Transverse colon (tissue), 4 donors: Measurements from ENCODE around the gene CALM1.

Experiments used
- EP300 ChIP-seq: sonication (generic); formaldehyde crosslinking; IDR thresholded peaks from one replicate; pipeline ENCODE4 v1.6.1; 2017; ENCODE audit warnings: antibody characterized with exemption, low read depth
- POLR2A ChIP-seq: fragments of 450-650 bp; IDR thresholded peaks from one replicate; pipeline ENCODE4 v1.6.1; 2016; ENCODE audit warnings: antibody characterized with exemption, mild to moderate bottlenecking, moderate library complexity
- POLR2AphosphoS5 ChIP-seq, 3 donors: sonication (generic); formaldehyde crosslinking; IDR thresholded peaks; one replicate each; pipeline ENCODE4 v1.6.1; 2016; ENCODE audit warnings: antibody characterized with exemption in 3 of 3
- TF ChIP-seq, protein P1 (sequence below), 5 experiments: fragments of 200-600 bp in 3 of 5; fragments of 450-650 bp in 2 of 5; sonication (generic) in 3 of 5; IDR thresholded peaks; 1 replicate in 2 of 5; 2 replicates in 3 of 5; pipeline ENCODE4 v1.5.1; 2016 to 2017; ENCODE audit warnings: antibody characterized with exemption in 5 of 5, inconsistent platforms in 3 of 5, mild to moderate bottlenecking in 2 of 5, moderate library complexity in 1 of 5

DNA sequence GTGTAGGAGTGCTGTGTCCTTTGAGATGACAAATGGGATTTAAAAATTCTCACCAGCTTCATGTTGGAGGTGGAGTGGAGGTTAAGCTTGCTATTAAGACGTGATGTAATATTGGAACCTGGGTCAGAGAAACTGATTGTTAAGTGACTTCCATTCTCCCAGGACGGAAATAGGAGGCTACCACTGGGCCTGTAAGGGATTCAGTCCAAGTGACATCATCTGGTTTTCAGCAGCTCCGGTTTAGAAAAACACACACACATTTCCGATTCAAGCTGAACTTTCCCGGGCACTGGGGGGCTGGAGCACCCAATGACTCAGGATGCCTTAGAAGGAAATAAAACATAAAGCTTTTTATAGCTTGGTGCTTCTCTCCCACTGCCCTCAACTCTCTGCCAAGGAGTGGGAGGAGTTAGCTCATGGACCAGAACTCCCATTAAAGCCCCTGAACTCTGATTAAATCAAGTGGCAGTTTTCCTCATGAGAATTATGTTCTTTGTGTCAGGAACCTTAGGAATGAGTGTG is 12.4 kb downstream of the CALM1 start:
- TF ChIP-seq, protein P1, sequence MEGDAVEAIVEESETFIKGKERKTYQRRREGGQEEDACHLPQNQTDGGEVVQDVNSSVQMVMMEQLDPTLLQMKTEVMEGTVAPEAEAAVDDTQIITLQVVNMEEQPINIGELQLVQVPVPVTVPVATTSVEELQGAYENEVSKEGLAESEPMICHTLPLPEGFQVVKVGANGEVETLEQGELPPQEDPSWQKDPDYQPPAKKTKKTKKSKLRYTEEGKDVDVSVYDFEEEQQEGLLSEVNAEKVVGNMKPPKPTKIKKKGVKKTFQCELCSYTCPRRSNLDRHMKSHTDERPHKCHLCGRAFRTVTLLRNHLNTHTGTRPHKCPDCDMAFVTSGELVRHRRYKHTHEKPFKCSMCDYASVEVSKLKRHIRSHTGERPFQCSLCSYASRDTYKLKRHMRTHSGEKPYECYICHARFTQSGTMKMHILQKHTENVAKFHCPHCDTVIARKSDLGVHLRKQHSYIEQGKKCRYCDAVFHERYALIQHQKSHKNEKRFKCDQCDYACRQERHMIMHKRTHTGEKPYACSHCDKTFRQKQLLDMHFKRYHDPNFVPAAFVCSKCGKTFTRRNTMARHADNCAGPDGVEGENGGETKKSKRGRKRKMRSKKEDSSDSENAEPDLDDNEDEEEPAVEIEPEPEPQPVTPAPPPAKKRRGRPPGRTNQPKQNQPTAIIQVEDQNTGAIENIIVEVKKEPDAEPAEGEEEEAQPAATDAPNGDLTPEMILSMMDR (IDR thresholded peaks at IDR 0.05) = no peak
- TF ChIP-seq POLR2AphosphoS5 (IDR thresholded peaks at IDR 0.05) (peak in 2 of 3 donors; percentile 51 to 66), POLR2A (no peak), EP300 (peak; percentile 83)
